Activated T-cell treated with anti-CD3 and anti-CD28 coated beads for 48 hours (primary cell): ENCODE measurements around the gene FUBP1.
"Not testable (repeated sequence)": the region's sequence is repeated elsewhere in the genome, so short reads cannot be mapped to it uniquely, and the experiment has no call there.

Experiments
- DNase-seq: peaks from one replicate; pipeline ENCODE4 v3.0.0-alpha.2; 2020; ENCODE audit warnings: low read depth

FUBP1 gene

DNA sequence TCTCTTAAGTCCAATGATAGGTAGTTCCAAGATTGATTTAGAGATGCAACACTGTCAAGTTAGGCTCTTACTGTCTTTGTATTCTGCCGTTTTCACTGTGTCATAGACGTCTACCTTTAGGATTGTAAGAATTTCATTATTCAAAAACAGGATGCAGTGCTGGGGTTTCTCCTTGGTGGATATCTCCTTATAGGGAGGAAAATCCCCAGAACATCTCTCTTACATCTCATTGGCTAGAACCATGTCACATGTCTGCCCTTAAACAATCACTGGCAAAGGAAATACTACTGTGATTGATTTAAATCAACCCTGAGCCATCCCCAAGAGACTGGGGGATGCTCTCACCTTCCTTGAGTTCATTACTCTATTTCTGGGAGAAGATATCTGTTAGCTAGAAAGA is 10.9 kb upstream of the FUBP1 start:
- no peak for DNase-seq

DNA sequence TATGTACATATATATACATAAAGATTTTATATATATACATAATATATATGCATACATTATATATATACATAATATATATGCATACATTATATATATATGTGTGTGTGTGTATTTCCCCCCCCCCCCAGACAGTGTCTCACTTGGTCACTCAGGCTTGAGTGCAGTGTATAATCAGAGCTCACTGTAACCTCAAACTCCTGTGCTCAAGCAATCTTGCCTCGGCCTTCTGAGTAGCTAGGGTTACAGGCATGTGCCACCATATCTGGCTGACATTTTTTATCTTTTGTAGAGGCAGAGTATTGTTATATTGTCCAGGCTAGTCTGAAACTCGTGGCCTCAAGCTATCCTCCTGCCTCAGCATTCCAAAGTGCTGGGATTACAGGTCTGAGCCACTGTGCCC is 9.0 kb upstream of the FUBP1 start:
- no peak for DNase-seq

DNA sequence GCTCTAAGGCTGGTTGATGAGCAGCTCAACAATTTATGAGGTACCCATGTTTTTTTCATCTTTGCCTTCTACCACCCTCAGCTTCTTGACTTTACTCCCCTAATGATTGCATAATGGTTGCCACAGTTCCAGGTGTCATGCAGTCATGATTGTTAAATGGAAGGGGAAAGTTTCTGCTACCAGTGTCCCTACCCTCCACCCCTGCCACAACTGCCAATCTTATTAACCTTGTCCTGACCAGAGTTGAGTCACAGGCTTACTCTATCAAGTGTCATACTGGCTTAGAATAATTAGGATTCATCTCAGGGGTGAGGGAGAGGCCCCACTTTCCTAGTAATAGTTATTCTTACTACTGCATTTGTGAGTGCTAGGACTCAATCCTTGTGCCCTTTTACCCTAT is 7.9 kb upstream of the FUBP1 start:
- no peak for DNase-seq

DNA sequence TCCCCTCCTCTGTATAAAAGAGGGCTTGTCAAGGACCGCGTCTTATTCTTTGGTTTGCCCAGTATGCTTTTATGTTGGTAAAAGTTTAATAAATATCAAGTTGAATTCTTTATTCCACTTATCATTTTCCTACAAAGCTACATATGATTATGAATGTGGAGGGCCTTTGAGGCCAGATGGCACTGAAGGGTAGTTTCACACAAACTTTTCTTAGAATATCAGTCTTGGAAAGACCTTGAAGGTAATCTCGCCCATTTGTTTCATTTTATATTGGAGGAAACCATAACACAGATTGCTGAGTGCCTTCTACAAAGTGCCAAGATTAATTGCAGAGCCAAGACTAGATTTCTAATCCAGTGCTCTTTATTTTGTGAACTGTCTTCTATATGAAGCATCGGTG is 5.8 kb upstream of the FUBP1 start:
- no peak for DNase-seq

DNA sequence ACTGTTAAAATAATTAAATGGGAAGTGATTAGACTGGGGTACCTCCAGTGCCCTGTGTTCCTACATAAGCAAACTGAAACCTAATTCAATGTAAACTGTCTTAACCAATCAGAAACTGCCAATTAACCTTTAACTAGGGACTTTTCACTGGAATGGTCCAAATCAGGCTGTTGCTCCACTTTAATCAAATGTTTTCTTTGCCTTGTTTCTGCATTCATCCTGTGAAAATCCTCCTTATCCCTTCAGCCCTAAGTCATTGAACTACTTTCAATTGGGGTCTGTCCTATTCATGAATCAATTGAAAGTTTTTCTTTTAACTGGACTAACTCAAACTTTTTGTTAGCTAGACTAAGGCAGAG is 5.1 kb upstream of the FUBP1 start:
- DNase-seq, result no peak

DNA sequence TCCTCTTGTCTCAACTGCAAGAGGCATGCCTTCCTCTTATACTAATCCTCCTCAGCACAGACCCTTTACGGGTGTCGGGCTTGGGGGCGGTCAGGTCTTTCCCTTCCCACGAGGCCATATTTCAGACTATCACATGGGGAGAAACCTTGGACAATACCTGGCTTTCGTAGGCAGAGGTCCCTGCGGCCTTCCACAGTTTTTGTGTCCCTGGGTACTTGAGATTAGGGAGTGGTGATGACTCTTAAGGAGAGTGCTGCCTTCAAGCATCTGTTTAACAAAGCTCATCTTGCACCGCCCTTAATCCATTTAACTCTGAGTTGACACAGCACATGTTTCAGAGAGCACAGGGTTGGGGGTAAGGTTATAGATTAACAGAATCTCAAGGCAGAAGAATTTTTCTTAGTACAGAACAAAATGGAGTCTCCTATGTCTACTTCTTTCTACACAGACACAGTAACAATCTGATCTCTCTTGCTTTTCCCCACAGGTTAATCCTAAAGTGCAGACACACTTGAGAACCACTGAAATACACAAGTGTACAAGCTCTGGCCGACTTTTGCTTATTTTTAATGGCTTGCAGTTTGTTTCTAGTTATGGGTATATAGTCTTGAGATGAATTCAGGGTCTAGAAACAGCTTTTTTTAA is 4.6 kb upstream of the FUBP1 start:
- not testable (repeated sequence) for DNase-seq

DNA sequence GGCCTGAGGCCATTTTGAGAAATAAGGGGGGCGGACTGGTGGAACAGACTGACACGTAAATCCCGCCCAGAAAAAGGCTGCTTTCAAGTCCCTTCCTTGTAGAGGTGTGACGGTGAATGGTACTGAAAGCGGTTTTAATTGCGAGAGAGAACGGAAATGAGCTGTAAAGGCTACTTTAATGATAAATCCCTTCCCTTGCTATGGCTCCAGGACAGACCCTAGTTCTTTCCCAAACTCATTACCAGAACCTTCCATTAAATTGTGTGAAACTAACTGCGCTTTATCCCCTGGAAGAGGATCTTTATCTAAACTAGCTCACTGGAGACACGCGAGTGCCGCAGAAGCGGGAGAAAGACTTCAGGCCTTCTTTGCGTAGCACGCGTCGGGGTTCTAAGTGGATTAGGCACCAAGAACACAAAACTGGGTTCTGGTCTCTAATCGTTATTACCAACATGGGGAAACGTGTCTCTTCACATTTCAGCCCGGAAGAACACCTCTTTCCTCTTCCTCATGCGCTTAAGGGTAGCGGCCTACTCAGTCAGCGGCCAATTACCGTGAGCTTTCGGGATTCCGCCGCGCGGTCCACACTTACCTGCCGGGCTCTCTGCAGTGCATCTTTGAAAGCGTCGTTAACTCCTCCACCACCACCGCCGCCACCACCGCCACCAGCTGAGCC is 441 bp downstream of the FUBP1 start:
- peak; percentile 58 for DNase-seq

DNA sequence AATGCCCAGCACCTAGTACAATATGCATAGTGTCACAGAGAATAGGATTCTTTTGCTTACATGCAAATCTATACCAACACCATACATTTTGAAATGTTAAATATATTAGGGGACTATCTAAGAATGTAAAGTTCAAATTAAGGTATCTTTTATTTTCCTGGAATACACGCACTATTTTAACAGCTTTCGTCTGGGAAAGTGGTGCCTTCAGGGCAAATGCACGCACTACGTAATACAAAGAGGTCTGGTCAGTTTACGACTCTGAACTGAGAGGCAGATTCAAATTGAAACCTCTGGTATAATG is 931 bp downstream of the FUBP1 start:
- DNase-seq, result no peak

DNA sequence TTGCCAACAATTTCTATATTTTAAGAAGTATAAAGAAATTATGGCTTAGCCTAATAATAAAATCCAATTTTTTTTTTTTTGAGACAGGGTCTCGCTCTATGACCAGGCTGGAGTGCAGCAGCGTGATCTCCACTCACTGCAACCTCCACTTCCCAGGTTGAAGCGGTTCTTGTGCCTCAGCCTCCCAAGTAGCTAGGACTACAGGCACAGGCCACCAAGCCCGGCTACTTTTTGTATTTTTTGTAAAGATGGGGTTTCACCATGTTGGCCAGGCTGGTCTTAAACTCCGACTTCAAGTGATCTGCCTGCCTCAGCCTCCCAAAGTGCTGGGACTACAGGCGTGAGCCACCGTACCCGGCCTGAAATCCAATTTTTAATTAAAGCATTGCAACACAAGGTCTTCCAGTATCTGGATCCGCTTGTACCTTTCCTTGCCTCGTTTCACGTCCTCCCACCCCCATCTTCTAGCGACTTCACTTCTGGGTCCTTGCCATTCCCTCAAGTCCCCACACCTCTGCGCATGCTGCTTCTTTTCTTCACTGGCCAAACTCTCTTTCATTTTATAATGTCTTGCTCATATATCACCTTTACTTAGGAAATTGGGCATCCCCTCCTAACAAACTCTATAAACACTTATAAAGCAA is 2.3 kb downstream of the FUBP1 start:
- DNase-seq, result no peak

DNA sequence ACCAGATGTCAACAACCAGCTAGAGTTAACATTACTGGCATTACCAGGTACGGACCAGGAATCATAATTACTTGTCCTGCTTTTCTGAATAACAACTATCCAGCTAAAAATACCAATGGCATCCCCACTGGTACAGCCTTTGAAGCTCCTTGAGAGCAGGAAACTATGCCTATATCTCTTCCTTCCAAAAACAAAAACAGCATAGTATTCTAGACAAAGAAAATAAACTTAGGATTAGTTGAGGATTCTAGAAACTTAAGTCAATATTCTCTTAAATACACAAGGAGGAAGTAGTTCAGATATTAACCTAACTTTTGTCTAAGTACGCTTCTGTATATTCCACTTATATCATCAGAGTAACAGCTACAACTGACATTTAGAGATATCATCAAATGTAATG is 3.0 kb downstream of the FUBP1 start:
- no peak for DNase-seq

DNA sequence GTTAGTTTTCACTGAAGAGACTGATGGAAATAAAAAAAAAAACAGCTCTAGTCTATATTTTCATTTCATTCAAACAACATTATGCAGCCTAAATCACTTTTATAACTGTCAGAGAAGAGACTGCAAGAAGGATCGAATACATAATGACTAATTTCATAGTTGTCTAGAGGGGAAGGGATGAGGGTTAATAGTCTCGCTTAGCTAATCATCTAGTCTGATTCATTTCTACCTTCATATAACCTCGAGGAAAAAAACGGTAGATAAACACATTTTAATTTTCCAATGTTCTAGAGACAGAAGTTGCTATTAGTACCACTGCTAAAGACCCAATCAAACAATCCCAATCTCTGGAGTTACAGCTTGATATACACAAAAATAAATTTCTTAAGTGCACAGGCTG is 3.5 kb downstream of the FUBP1 start:
- DNase-seq, result no peak

DNA sequence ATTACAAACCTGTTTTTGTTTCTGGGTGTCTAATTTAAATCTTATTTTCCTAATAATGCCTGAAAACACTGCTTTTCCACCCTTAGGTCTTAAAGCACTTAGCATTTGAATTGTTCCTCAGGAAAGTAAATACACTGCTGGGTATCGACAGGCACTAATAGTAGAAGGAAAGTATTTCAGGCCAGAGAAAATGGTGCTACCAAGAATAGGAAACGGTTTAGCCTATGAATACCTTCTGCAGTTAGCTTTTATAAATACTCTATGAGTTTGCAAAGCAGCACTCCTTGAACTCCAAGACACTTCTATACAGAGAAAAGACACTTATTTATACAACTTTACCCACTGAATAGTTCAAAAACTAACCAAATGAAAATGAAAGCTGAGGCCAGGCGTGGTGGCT is 6.8 kb downstream of the FUBP1 start:
- no peak for DNase-seq

DNA sequence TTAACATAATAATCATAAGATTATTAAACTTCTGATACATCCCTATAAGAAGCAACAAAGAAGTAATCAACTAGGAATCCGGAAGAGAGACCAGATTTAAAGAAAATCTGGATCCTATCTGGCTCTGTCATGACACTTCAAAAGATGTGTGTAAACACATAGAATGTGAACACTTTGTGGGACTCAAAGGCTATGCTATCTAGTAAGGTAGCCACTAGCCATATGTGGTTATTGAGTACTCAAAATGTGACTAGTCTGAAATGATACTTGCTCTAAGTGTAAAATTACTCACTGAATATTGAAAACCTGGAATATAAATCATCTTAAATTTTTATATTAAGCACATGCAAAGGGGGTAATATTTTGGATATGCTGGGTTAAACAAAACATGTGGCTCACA is 8.7 kb downstream of the FUBP1 start:
- DNase-seq, result no peak

DNA sequence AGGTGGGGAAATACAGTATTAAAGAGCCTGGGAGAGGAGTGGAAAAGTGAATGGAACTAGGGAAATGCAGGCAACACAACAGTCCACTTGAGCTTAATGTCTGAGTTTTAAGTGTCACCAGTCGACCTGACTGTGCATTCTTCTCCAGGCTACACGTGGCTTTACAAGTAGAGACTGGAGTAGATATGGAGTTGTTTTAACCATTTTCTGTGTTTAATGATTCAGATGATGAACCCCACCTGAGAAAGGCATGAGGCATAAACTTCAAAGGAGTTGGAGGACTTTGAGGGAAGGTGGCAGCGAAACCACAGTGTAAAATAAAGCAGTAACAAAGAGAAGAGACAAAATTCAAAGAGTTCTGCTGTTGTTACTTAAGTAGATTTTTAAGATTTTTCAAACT is 12.6 kb downstream of the FUBP1 start:
- DNase-seq, result no peak

DNA sequence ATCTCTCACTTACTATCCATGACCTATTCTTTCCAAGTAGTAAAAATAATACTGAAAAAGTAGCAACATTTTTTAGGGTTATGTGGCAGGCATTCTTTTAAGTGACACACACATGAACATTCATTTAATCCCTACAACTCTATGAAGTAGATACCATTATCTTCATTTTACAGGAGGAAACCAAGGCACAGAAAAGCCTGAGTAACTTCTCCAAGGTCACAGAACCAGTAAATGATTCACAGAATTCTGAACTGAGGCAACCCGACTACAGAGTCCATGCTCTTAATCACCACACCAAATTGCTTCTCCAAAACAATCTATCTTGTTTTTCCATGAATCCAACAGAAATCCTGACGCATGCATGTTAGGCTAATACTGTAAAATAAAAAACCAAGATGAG is 17.5 kb downstream of the FUBP1 start:
- DNase-seq, result no peak

DNA sequence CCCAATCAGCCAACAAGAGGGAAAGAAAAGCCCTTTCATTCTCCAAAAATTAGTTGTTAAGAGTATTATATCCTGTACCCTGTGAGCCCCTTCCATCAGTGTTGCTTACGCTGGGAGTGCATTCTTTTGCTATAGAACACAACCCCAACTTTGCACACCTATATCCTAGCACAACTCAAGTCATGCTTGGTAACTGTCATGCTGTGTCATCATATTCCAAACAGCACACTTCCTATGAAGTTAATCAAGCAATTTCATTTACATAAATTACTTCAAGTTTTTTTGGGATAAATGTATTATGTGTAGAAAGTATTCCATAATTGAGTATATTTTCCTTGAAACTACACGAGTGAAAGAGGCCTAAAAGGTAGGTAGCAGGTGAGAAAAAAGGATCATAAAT is 20.0 kb downstream of the FUBP1 start:
- no peak for DNase-seq

DNA sequence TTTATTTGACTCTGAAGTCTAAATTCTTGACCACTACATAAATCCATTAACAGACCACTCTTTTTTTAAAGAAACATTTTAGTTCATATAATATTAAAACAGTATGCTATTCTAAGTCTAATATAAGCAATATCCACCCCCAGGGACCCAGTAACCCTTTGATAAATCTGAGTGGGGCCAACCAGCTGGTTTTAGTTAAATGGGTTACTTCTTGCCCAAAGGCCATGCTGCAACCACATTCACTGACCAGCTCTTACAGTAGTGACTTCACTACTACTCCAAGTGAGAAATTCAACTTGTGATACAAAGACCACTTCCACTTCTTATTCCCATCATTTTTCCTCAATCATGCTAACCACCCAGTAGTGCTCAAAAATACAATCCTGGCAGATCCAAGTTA is 20.5 kb downstream of the FUBP1 start:
- DNase-seq, result no peak

DNA sequence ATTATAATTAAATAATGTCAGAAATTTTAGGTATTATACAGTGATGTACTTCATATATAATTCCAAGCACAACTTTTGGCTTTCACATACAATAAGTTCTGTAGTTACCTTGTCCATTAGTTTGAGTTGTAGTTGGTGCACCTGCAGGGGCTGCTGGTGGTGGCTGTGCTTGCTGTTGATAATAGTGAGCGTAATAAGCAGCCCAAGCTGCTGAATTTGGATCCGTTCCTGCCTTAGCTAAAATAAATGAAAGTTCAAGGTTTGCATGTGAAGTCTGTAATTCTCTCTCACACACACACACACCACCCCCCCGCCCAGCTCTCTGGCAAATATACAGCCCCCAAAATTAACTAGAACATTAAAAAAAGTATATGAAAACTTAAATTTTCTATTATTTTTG is 22.4 kb downstream of the FUBP1 start:
- DNase-seq, result no peak

DNA sequence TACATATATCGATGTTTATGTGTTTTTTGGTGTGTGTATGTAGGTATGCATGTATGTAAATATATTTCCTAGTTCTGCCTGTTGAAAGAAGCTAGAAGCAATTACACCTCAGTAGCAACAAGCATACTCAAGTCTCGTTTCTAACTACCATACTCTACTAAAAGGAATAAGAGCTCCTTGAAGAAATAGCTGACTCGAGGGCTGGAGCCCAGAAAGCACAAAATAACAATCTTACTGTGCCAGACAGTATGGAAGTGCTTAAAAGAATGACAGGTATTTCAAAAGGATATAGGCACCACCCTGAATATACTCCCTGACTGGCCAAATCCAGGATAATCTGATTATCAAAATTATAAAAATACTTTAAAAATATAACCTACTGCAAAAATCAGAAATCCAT is 23.2 kb downstream of the FUBP1 start:
- no peak for DNase-seq

DNA sequence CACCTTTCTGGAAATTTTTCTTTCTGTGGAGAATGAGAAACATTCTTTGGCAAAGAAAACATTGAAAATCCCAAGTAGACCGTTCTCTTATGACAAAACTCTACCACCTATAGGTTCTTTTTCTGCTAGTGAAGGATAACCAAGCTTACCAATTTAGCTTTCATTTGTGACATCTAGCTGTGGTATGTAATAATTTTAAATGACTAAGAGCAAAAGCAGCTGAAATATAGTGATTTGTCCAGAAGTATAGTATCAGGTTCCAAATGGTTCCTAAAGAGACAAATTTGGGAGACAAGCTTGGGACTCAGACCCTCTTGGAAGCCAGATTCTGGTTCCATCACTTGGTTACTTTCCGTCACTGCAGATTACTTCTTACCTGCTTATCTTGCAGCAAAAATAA is 24.4 kb downstream of the FUBP1 start:
- DNase-seq, result no peak

DNA sequence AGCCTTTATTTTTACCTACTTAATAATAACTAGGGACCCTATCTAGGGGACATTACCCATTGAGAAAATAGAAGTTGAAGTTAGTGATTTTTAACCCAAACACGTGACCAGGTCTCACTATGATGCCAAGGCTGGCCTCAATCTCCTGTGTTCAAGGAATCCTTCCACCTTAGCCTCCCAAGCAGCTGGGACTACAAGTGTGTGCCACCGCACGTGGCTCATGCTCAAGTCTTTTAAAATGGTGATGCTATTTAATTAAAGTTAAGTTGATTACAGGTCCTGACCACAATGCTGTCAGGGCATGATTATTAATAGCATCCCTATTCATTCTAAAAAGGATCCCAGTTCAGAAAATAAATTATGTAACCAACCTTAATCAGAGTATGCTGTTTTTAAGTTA is 25.0 kb downstream of the FUBP1 start:
- no peak for DNase-seq

DNA sequence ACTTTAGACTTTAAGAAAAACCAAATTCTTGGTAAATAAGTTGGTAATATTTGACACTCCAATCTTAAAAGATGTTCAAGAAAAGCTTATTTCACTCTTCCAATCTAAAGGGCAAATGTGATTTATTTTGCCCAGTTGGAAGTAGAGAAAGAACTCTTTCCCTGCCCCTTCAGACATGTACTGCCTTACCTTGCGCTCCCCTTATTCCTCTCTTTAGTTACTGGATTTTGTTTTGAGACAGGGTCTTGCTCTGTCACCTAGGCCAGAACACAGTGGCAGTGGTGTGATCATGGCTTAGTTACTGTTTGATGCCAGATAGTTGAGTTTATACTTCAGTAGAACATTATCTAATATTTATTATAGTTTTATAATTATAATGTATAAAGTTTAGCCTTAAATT is 27.5 kb downstream of the FUBP1 start:
- DNase-seq, result no peak

DNA sequence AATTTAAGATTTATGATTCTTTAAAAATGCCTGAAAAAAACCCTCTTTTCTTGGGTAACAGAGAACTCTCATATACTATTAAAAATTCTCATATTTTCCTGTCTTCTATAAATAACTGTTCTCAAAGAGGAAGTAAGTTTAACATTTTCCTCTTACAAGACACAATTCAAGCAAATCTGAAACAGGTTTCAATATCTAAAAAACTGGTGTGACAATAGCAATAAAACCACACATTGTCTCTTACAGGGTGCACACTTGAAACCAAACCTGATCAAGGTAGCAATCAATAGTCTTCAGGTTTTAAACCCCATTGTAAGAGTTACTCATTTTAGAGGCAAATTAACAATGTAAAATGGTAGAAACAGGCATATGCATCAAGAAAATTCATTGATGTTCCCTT is 28.0 kb downstream of the FUBP1 start:
- no peak for DNase-seq

DNA sequence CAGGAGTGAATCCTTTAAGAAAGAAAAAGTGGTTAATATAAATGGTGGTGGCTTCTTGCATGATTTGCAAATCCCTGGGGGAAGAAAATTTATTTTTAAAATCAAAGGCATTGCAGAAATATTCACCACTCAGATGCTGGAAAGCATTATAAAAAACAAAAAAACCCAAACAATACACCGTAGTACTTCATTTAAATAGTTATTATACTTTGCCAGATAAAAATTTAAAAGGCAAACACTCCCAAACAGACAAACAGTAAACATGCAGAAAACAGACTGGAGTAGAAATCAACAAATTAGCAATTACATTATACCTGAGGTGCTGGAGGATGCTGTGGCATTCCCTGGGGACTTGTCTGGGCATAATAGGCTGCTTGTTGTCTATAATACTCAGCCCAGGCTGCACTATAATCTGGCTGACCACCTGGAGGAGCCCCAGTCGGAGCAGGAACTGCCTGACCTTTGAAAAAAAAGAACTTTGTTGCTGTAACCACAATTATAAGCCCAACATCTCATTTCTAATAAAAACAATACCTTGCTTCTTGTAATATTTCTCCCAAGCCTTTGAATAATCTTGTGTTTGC is 29.9 kb downstream of the FUBP1 start:
- DNase-seq, result no peak
